BLaER1 treated with 17β-estradiol and CSF1 and Interleukin-3, amounts not matched to agents 10 nM and 100 nM (cell line): ENCODE data around the gene NCBP3.
A peak's percentile ranks its signal among the peaks of the same experiment; 100 is the strongest.
"Not testable (repeated sequence)": the region's sequence is repeated elsewhere in the genome, so short reads cannot be mapped to it uniquely, and the experiment has no call there.

Source experiments
- H3K27ac ChIP-seq, 11 experiments: shearing (Covaris generic); formaldehyde crosslinking; 2 replicates each; pipeline ENCODE4 v1.8.1; 2022
- H3K27me3 ChIP-seq, 11 experiments: shearing (Covaris generic); formaldehyde crosslinking; 2 replicates each; pipeline ENCODE4 v1.8.1; 2022
- H3K36me3 ChIP-seq, 11 experiments: shearing (Covaris generic); formaldehyde crosslinking; 2 replicates each; pipeline ENCODE4 v1.8.1; 2022
- H3K4me1 ChIP-seq, 10 experiments: shearing (Covaris generic); formaldehyde crosslinking; 2 replicates each; pipeline ENCODE4 v1.8.1; 2022
- H3K4me2 ChIP-seq, 11 experiments: shearing (Covaris generic); formaldehyde crosslinking; 2 replicates each; pipeline ENCODE4 v1.8.1; 2022
- H3K4me3 ChIP-seq, 10 experiments: shearing (Covaris generic); formaldehyde crosslinking; 2 replicates each; pipeline ENCODE4 v1.8.1; 2022
- H3K9ac ChIP-seq, 11 experiments: shearing (Covaris generic); formaldehyde crosslinking; 2 replicates each; pipeline ENCODE4 v1.8.1; 2022
- H3K9me3 ChIP-seq, 11 experiments: shearing (Covaris generic); formaldehyde crosslinking; replicated peaks in 1 of 11; 2 replicates each; pipeline ENCODE4 v1.8.1; 2022
- H4K20me1 ChIP-seq, 11 experiments: shearing (Covaris generic); formaldehyde crosslinking; 2 replicates each; pipeline ENCODE4 v1.8.1; 2022
- Cebpa-rat ChIP-seq, 11 experiments: shearing (Covaris generic); IDR thresholded peaks; 2 replicates each; pipeline ENCODE4 v1.8.1; 2022

The NCBP3 gene

GRCh38 chr17:3852561-3852960 lies 6.5 kb upstream of the NCBP3 start:
- H3K9me3 ChIP-seq = no peaks in the 10 kb centered on the region
- H3K9ac ChIP-seq = peak overlapping the region in 1 of 11 experiments; percentile 33; a peak in 1 of 22 replicates
- no peak for TF ChIP-seq Cebpa-rat (IDR thresholded peaks at IDR 0.05)
- H3K27me3 ChIP-seq = no peaks in the 10 kb centered on the region
- H3K4me2 ChIP-seq = peak overlapping the region in 9 of 11 experiments; percentile 23 to 48 (median 38); a peak in 14 of 22 replicates
- H3K4me3 ChIP-seq = no peak overlapping the region
- no peaks in the 10 kb centered on the region for H3K36me3 ChIP-seq
- peaks cover 8 to 21% (median 15%) of the 10 kb centered on the region in 10 experiments for H3K4me1 ChIP-seq
- H4K20me1 ChIP-seq = no peaks in the 10 kb centered on the region
- H3K27ac ChIP-seq = no peak overlapping the region

GRCh38 chr17:3851461-3852100 lies 5.5 kb upstream of the NCBP3 start:
- no peak overlapping the region for H3K4me3 ChIP-seq
- no peaks in the 10 kb centered on the region for H3K27me3 ChIP-seq
- H3K4me1 ChIP-seq = peaks cover 9 to 24% (median 17%) of the 10 kb centered on the region in 10 experiments
- H4K20me1 ChIP-seq = no peaks in the 10 kb centered on the region
- H3K9ac ChIP-seq = no peak overlapping the region
- no peak for TF ChIP-seq Cebpa-rat (IDR thresholded peaks at IDR 0.05)
- no peak overlapping the region for H3K27ac ChIP-seq
- H3K9me3 ChIP-seq = no peaks in the 10 kb centered on the region
- H3K4me2 ChIP-seq = 0 out of 22 replicates have a peak overlapping the region, but pooled peaks of 1 of the 11 experiments have one; percentile 23
- H3K36me3 ChIP-seq = no peaks in the 10 kb centered on the region

GRCh38 chr17:3848229-3848835 lies 2.3 kb upstream of the NCBP3 start:
- TF ChIP-seq Cebpa-rat (IDR thresholded peaks at IDR 0.05) = no peak
- Histone ChIP-seq H3K4me1 (peaks cover 32 to 46% (median 39%) of the 10 kb centered on the region in 10 experiments), H3K36me3 (peaks cover 0 to 14% (median 10%) of the 10 kb centered on the region in 11 experiments; a peak in 15 of 22 replicates), H3K27ac (0 out of 22 replicates have a peak overlapping the region, but pooled peaks of 2 of the 11 experiments have one; percentile 1 to 15), H3K27me3 (no peaks in the 10 kb centered on the region), H3K9me3 (no peaks in the 10 kb centered on the region), H3K4me3 (no peak overlapping the region), H4K20me1 (peaks cover 0 to 24% (median 21%) of the 10 kb centered on the region in 11 experiments; a peak in 19 of 22 replicates), H3K9ac (peak overlapping the region in 1 of 11 experiments; percentile 4; a peak in 2 of 22 replicates), H3K4me2 (peak overlapping the region in 6 of 11 experiments; percentile 31 to 72 (median 49); a peak in 10 of 22 replicates)

- H3K27me3 ChIP-seq = no peaks in the 10 kb centered on the region
- H3K4me1 ChIP-seq = peaks cover 32 to 44% (median 41%) of the 10 kb centered on the region in 10 experiments
- H3K36me3 ChIP-seq = peaks cover 10 to 25% (median 21%) of the 10 kb centered on the region in 11 experiments
- TF ChIP-seq Cebpa-rat (IDR thresholded peaks at IDR 0.05) = no peak
- no peak overlapping the region for H3K4me3 ChIP-seq
- H4K20me1 ChIP-seq = peaks cover 0 to 35% (median 31%) of the 10 kb centered on the region in 11 experiments; a peak in 19 of 22 replicates
- H3K4me2 ChIP-seq = no peak overlapping the region
- H3K9me3 ChIP-seq = no peaks in the 10 kb centered on the region
- no peak overlapping the region for H3K27ac ChIP-seq
- no peak overlapping the region for H3K9ac ChIP-seq
Observed at GRCh38 chr17:3847165-3847670, 1.2 kb upstream of the NCBP3 start.

GRCh38 chr17:3846437-3847164 lies 555 bp upstream of the NCBP3 start:
- Histone ChIP-seq H3K9ac (peak overlapping the region in 3 of 11 experiments; percentile 97 to 99 (median 97); a peak in 7 of 22 replicates), H3K4me2 (peak overlapping the region; percentile 12 to 73 (median 48); a peak in 19 of 22 replicates), H3K9me3 (no peaks in the 10 kb centered on the region), H3K36me3 (peaks cover 16 to 31% (median 27%) of the 10 kb centered on the region in 11 experiments), H4K20me1 (peaks cover 0 to 41% (median 37%) of the 10 kb centered on the region in 11 experiments; a peak in 19 of 22 replicates), H3K4me1 (peaks cover 32 to 46% (median 41%) of the 10 kb centered on the region in 10 experiments), H3K4me3 (peak overlapping the region; percentile 91 to 99 (median 96); a peak in 12 of 20 replicates), H3K27me3 (no peaks in the 10 kb centered on the region), H3K27ac (peak overlapping the region in 2 of 11 experiments; percentile 89 to 93; a peak in 2 of 22 replicates)
- no peak for TF ChIP-seq Cebpa-rat (IDR thresholded peaks at IDR 0.05)

GRCh38 chr17:3845291-3845620 lies 790 bp downstream of the NCBP3 start:
- Histone ChIP-seq H3K36me3 (peaks cover 30 to 45% (median 41%) of the 10 kb centered on the region in 11 experiments), H3K27ac (peak overlapping the region; percentile 89 to 96 (median 94)), H3K9me3 (no peaks in the 10 kb centered on the region), H4K20me1 (peaks cover 4 to 54% (median 43%) of the 10 kb centered on the region in 11 experiments; a peak in 19 of 22 replicates), H3K4me1 (peaks cover 32 to 46% (median 41%) of the 10 kb centered on the region in 10 experiments), H3K9ac (peak overlapping the region; percentile 91 to 99 (median 97)), H3K4me2 (peak overlapping the region; percentile 84 to 99 (median 92)), H3K27me3 (no peaks in the 10 kb centered on the region), H3K4me3 (peak overlapping the region; percentile 91 to 99 (median 96))
- no peak for TF ChIP-seq Cebpa-rat (IDR thresholded peaks at IDR 0.05)

GRCh38 chr17:3844556-3844955 lies 1.5 kb downstream of the NCBP3 start:
- H3K9ac ChIP-seq = peak overlapping the region in 9 of 11 experiments; percentile 91 to 99 (median 97); a peak in 15 of 22 replicates
- peak overlapping the region; percentile 84 to 99 (median 92) for H3K4me2 ChIP-seq
- H3K4me1 ChIP-seq = peaks cover 32 to 46% (median 41%) of the 10 kb centered on the region in 10 experiments
- H3K9me3 ChIP-seq, H3K27ac ChIP-seq, H3K27me3 ChIP-seq: not testable (repeated sequence)
- peak overlapping the region in 9 of 10 experiments; percentile 91 to 99 (median 97); a peak in 14 of 20 replicates for H3K4me3 ChIP-seq
- H4K20me1 ChIP-seq = peaks cover 6 to 61% (median 48%) of the 10 kb centered on the region in 11 experiments; a peak in 19 of 22 replicates
- peaks cover 37 to 52% (median 48%) of the 10 kb centered on the region in 11 experiments for H3K36me3 ChIP-seq

GRCh38 chr17:3843935-3844516 lies 2.0 kb downstream of the NCBP3 start:
- Histone ChIP-seq H3K9ac (peak overlapping the region in 7 of 11 experiments; percentile 5 to 97 (median 23); a peak in 8 of 22 replicates), H3K4me3 (peak overlapping the region in 2 of 10 experiments; percentile 91 to 99; a peak in 1 of 20 replicates), H3K9me3 (no peaks in the 10 kb centered on the region), H3K27ac (no peak overlapping the region), H4K20me1 (peaks cover 6 to 66% (median 53%) of the 10 kb centered on the region in 11 experiments; a peak in 19 of 22 replicates), H3K4me1 (peaks cover 32 to 46% (median 41%) of the 10 kb centered on the region in 10 experiments), H3K36me3 (peaks cover 42 to 57% (median 53%) of the 10 kb centered on the region in 11 experiments), H3K4me2 (peak overlapping the region; percentile 84 to 99 (median 92); a peak in 21 of 22 replicates), H3K27me3 (no peaks in the 10 kb centered on the region)
- no peak for TF ChIP-seq Cebpa-rat (IDR thresholded peaks at IDR 0.05)
